NCI-H1694 treated with DMSO at 0.1 percent for 48 hours (cell line): ENCODE results near the gene NUFIP1.
"Not testable (repeated sequence)": the region's sequence is repeated elsewhere in the genome, so short reads cannot be mapped to it uniquely, and the experiment has no call there.

Experiments used
- DNase-seq: peaks from one replicate; lab custom pipeline; 2025; lab: John Stamatoyannopoulos, UW

The NUFIP1 gene

GRCh38 chr13:44919104-44919804 is 70.0 kb downstream of the NUFIP1 start:
- DNase-seq = no peak

GRCh38 chr13:44918326-44919103 is 70.8 kb downstream of the NUFIP1 start:
- DNase-seq = peak; percentile 89

GRCh38 chr13:44917589-44918325 is 71.5 kb downstream of the NUFIP1 start:
- DNase-seq = peak; percentile 97

- DNase-seq = no peak
Observed at GRCh38 chr13:44912278-44913016, 76.8 kb downstream of the NUFIP1 start.

GRCh38 chr13:44908712-44909111 is 80.6 kb downstream of the NUFIP1 start:
- no peak for DNase-seq

- DNase-seq = no peak
Observed at GRCh38 chr13:44908266-44908665, 81.0 kb downstream of the NUFIP1 start.

GRCh38 chr13:44906713-44907112 is 82.6 kb downstream of the NUFIP1 start:
- no peak for DNase-seq

GRCh38 chr13:44906230-44906629 is 83.0 kb downstream of the NUFIP1 start:
- no peak for DNase-seq

- no peak for DNase-seq
Observed at GRCh38 chr13:44905556-44905955, 83.7 kb downstream of the NUFIP1 start.

GRCh38 chr13:44904967-44905366 is 84.3 kb downstream of the NUFIP1 start:
- no peak for DNase-seq

GRCh38 chr13:44903574-44903985 is 85.7 kb downstream of the NUFIP1 start:
- DNase-seq = no peak

GRCh38 chr13:44902738-44903137 is 86.5 kb downstream of the NUFIP1 start:
- no peak for DNase-seq

GRCh38 chr13:44899967-44900366 is 89.3 kb downstream of the NUFIP1 start:
- DNase-seq = peak; percentile 13

- DNase-seq = not testable (repeated sequence)
Observed at GRCh38 chr13:44898308-44898707, 91.0 kb downstream of the NUFIP1 start.

- no peak for DNase-seq
Observed at GRCh38 chr13:44895953-44896335, 93.3 kb downstream of the NUFIP1 start.

- no peak for DNase-seq
Observed at GRCh38 chr13:44895264-44895952, 93.9 kb downstream of the NUFIP1 start.

- no peak for DNase-seq
Observed at GRCh38 chr13:44894001-44894770, 95.1 kb downstream of the NUFIP1 start.
